GM06990 (cell line): ENCODE data around the gene PRG2.

ENCODE experiments used
- DNase-seq: peaks from one replicate; pipeline ENCODE4 v3.0.0-alpha.2; 2011; ENCODE audit not compliant: insufficient read length; ENCODE audit errors: extremely low read depth
- H3K27me3 ChIP-seq: replicated peaks from 2 replicates; pipeline ENCODE4 v1.6.0; 2011; ENCODE audit warnings: low read length; ENCODE audit not compliant: control insufficient read depth, insufficient read depth
- H3K36me3 ChIP-seq: 2 replicates; pipeline ENCODE4 v1.5.1; 2011; ENCODE audit warnings: low read length; ENCODE audit not compliant: control insufficient read depth, insufficient read depth
- H3K4me3 ChIP-seq: replicated peaks from 2 replicates; pipeline ENCODE4 v1.5.1; 2011; ENCODE audit warnings: low read depth, mild to moderate bottlenecking, control low read depth, low read length
- TF ChIP-seq, protein P1 (sequence below): IDR thresholded peaks from 2 replicates; pipeline ENCODE4 v1.5.1; 2011; ENCODE audit warnings: low read length, control low read depth, mild to moderate bottlenecking, inconsistent platforms; ENCODE audit not compliant: insufficient read depth, poor library complexity, severe bottlenecking

PRG2 gene

GRCh38 chr11:57408771-57409170 is 18.3 kb upstream of the PRG2 start:
- TF ChIP-seq, protein P1, sequence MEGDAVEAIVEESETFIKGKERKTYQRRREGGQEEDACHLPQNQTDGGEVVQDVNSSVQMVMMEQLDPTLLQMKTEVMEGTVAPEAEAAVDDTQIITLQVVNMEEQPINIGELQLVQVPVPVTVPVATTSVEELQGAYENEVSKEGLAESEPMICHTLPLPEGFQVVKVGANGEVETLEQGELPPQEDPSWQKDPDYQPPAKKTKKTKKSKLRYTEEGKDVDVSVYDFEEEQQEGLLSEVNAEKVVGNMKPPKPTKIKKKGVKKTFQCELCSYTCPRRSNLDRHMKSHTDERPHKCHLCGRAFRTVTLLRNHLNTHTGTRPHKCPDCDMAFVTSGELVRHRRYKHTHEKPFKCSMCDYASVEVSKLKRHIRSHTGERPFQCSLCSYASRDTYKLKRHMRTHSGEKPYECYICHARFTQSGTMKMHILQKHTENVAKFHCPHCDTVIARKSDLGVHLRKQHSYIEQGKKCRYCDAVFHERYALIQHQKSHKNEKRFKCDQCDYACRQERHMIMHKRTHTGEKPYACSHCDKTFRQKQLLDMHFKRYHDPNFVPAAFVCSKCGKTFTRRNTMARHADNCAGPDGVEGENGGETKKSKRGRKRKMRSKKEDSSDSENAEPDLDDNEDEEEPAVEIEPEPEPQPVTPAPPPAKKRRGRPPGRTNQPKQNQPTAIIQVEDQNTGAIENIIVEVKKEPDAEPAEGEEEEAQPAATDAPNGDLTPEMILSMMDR = no peak
- Histone ChIP-seq H3K36me3 (peaks cover 36% of the 10 kb centered on the region), H3K27me3 (no peaks in the 10 kb centered on the region), H3K4me3 (no peak overlapping the region)
- DNase-seq = no peak

GRCh38 chr11:57407941-57408475 is 17.6 kb upstream of the PRG2 start:
- H3K4me3 ChIP-seq = no peak overlapping the region
- TF ChIP-seq, protein P1 = no peak
- no peak for DNase-seq
- no peaks in the 10 kb centered on the region for H3K27me3 ChIP-seq
- H3K36me3 ChIP-seq = peaks cover 32% of the 10 kb centered on the region

DNA sequence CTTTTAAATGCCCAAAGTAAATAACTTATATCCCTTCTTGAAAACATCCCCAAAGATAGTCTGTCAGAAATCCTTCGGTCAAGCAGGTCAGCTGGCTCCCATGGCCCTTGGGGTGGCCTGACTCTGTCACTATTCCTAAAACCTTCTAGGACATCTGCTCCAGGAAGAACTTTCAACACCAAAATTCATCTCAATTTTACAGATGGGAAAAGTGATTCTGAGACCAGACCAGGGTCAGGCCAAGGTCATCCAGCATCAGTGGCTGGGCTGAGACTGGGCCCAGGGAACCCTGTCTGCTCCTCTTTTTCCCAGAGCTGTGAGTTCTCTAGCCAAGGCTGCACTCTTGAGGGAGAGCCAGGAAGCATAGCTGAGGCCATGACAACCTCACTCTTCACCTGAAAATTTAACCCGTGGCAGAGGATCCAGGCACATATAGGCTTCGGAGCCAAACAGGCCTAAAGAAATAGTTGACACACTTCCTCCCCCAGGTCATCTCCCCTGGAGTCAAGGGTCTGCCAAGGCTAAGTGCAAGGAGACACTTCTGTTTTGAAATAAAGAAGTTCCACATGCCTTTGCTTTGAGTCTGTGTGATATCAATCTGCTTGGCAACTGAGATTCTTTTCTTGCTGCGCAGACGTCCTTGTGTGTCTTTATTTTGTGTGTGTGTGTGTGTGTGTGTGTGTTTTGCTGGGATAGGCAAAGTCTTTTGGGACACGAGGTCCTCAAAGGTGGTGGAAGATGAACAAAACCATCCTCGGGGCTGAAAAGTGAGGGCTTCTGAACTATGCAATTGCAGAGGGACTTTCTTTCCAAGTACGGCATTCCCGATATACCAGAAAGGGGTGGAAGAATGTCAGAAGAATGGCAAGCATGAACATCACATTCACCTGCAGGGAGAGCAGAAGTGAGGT is 16.8 kb upstream of the PRG2 start:
- DNase-seq = no peak
- H3K36me3 ChIP-seq = peaks cover 32% of the 10 kb centered on the region
- H3K4me3 ChIP-seq = no peak overlapping the region
- TF ChIP-seq, protein P1 = no peak
- H3K27me3 ChIP-seq = no peaks in the 10 kb centered on the region

DNA sequence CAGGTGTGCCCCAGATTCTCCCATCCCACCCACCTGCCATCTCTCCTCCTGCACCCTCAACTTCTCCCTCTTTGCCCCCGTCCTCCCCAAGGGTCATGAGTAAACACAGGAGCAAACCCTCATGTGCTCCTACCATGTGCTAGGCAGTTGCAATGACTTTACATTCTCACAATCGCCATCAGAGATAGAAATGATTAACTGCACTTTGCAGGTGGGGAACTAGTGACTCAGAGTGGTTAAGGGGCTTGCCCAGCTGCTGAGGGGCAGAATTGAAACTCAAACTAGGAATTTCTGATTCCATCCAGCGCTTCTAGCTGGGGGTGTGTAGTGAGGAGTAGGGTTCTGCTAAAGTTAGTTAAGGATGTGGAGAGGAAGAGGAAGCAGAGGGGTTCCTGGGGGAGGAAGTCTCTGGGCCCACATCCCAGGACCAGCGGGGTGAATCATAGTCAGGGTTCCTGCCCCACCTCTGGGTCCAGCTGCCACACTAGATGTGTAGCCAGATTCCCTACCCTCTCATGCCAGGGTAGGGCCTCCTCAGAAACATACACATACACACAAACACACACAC is 16.0 kb upstream of the PRG2 start:
- Histone ChIP-seq H3K27me3 (no peaks in the 10 kb centered on the region), H3K4me3 (no peak overlapping the region), H3K36me3 (peaks cover 32% of the 10 kb centered on the region)
- TF ChIP-seq, protein P1 = no peak
- DNase-seq = peak; percentile 29

- H3K27me3 ChIP-seq = no peaks in the 10 kb centered on the region
- no peak overlapping the region for H3K4me3 ChIP-seq
- peaks cover 31% of the 10 kb centered on the region for H3K36me3 ChIP-seq
- TF ChIP-seq, protein P1 = no peak
- no peak for DNase-seq
Observed at GRCh38 chr11:57405271-57405860, 14.9 kb upstream of the PRG2 start.
